ENCODE results near the gene USP32. TPM values are rescaled to one million over a fixed set of nuclear protein-coding genes. Genes with fewer than 3 reads are reported as not detected.

Gene USP32
- total and polyA plus RNA-seq, 2 of the 8 experiments (the other 6 are each of a cell fraction or from before 2014, with no cell fraction given): 29.6 to 112 TPM

DNA sequence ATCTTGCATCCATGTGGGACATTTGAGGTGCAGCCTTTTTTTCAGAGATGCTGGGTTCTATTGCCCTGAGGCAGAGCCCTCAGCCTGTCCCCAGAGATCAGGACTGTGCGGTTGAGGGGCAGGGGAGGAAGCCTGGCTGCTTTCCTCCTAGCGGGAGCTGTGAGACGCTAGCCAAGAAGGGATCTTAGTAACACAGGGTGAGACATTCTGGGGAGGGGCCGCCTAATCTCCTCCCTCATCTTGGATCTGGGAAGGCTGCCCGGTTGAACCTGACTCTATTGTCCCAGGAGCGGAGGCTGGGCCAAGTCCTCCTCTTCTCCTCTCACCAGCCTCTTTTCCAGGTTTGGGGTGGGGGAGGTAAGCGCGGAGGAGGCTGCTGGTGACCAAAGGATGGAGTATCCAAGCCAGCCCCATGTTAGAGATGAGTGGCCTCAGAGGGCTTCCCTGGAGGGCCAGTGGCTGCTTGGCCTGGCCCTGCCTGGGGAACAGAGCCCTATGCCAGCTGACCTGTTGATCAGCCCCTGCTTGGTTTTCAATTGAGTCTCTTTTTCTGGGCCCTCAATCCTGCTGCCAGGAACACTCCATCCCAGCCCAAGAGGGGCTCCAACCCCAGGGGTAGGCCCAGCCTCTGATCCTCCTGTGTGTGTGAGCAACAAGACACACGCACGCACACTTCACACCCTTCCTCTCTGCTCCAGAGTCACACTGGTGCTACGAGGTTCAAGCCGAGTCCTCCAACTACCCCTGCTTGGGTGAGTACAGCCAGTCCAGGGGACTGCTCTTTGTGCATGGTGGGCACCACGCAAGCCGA lies 237.1 kb downstream of the USP32 start (continued):
- TF ChIP-seq, protein P1, sequence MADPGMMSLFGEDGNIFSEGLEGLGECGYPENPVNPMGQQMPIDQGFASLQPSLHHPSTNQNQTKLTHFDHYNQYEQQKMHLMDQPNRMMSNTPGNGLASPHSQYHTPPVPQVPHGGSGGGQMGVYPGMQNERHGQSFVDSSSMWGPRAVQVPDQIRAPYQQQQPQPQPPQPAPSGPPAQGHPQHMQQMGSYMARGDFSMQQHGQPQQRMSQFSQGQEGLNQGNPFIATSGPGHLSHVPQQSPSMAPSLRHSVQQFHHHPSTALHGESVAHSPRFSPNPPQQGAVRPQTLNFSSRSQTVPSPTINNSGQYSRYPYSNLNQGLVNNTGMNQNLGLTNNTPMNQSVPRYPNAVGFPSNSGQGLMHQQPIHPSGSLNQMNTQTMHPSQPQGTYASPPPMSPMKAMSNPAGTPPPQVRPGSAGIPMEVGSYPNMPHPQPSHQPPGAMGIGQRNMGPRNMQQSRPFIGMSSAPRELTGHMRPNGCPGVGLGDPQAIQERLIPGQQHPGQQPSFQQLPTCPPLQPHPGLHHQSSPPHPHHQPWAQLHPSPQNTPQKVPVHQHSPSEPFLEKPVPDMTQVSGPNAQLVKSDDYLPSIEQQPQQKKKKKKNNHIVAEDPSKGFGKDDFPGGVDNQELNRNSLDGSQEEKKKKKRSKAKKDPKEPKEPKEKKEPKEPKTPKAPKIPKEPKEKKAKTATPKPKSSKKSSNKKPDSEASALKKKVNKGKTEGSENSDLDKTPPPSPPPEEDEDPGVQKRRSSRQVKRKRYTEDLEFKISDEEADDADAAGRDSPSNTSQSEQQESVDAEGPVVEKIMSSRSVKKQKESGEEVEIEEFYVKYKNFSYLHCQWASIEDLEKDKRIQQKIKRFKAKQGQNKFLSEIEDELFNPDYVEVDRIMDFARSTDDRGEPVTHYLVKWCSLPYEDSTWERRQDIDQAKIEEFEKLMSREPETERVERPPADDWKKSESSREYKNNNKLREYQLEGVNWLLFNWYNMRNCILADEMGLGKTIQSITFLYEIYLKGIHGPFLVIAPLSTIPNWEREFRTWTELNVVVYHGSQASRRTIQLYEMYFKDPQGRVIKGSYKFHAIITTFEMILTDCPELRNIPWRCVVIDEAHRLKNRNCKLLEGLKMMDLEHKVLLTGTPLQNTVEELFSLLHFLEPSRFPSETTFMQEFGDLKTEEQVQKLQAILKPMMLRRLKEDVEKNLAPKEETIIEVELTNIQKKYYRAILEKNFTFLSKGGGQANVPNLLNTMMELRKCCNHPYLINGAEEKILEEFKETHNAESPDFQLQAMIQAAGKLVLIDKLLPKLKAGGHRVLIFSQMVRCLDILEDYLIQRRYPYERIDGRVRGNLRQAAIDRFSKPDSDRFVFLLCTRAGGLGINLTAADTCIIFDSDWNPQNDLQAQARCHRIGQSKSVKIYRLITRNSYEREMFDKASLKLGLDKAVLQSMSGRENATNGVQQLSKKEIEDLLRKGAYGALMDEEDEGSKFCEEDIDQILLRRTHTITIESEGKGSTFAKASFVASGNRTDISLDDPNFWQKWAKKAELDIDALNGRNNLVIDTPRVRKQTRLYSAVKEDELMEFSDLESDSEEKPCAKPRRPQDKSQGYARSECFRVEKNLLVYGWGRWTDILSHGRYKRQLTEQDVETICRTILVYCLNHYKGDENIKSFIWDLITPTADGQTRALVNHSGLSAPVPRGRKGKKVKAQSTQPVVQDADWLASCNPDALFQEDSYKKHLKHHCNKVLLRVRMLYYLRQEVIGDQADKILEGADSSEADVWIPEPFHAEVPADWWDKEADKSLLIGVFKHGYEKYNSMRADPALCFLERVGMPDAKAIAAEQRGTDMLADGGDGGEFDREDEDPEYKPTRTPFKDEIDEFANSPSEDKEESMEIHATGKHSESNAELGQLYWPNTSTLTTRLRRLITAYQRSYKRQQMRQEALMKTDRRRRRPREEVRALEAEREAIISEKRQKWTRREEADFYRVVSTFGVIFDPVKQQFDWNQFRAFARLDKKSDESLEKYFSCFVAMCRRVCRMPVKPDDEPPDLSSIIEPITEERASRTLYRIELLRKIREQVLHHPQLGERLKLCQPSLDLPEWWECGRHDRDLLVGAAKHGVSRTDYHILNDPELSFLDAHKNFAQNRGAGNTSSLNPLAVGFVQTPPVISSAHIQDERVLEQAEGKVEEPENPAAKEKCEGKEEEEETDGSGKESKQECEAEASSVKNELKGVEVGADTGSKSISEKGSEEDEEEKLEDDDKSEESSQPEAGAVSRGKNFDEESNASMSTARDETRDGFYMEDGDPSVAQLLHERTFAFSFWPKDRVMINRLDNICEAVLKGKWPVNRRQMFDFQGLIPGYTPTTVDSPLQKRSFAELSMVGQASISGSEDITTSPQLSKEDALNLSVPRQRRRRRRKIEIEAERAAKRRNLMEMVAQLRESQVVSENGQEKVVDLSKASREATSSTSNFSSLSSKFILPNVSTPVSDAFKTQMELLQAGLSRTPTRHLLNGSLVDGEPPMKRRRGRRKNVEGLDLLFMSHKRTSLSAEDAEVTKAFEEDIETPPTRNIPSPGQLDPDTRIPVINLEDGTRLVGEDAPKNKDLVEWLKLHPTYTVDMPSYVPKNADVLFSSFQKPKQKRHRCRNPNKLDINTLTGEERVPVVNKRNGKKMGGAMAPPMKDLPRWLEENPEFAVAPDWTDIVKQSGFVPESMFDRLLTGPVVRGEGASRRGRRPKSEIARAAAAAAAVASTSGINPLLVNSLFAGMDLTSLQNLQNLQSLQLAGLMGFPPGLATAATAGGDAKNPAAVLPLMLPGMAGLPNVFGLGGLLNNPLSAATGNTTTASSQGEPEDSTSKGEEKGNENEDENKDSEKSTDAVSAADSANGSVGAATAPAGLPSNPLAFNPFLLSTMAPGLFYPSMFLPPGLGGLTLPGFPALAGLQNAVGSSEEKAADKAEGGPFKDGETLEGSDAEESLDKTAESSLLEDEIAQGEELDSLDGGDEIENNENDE (IDR thresholded peaks at IDR 0.05; ENCODE audit: insufficient replicate concordance, low read length): no peak
- TF ChIP-seq SIN3A (conservative IDR thresholded peaks at IDR 0.05 in 1 of 2, IDR thresholded peaks at IDR 0.05 in 1 of 2; ENCODE audit: low read depth in 1 of 2, low read length in 2 of 2) (no peak), HDAC6 (IDR thresholded peaks at IDR 0.05; ENCODE audit: low read depth, low read length) (no peak), TEAD4 (IDR thresholded peaks at IDR 0.05; ENCODE audit: low read depth, low read length) (no peak), BACH1 (IDR thresholded peaks at IDR 0.05; ENCODE audit: low read length) (no peak), POLR2AphosphoS5 (IDR thresholded peaks at IDR 0.05; ENCODE audit: low read depth, low read length) (no peak), SP1 (IDR thresholded peaks at IDR 0.05; ENCODE audit: low read depth, low read length) (no peak)
- TF ChIP-seq, protein P2, sequence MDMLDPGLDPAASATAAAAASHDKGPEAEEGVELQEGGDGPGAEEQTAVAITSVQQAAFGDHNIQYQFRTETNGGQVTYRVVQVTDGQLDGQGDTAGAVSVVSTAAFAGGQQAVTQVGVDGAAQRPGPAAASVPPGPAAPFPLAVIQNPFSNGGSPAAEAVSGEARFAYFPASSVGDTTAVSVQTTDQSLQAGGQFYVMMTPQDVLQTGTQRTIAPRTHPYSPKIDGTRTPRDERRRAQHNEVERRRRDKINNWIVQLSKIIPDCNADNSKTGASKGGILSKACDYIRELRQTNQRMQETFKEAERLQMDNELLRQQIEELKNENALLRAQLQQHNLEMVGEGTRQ (IDR thresholded peaks at IDR 0.05; ENCODE audit: low read length): no peak
